SW 1271 (cell line): ENCODE data around the gene GAREM1.
"Not testable (repeated sequence)": the region's sequence is repeated elsewhere in the genome, so short reads cannot be mapped to it uniquely, and the experiment has no call there.

Experiments used
- DNase-seq, 2 experiments: peaks; one replicate each; lab custom pipeline; 2025; lab: John Stamatoyannopoulos, UW

Gene GAREM1

GRCh38 chr18:32470714-32471633 is at the start of gene GAREM1:
TSS of gene GAREM1 (minus strand) at chr18:32470882. CDS start at chr18:32470428, 454 bp downstream.
- DNase-seq, result peak; percentile 83 to 91

GRCh38 chr18:32511147-32511546 is 40.5 kb upstream of the GAREM1 start:
- DNase-seq, result no peak

- DNase-seq, result no peak
These were observed 38.4 kb upstream of the GAREM1 start for GRCh38 chr18:32509111-32509510.

DNA sequence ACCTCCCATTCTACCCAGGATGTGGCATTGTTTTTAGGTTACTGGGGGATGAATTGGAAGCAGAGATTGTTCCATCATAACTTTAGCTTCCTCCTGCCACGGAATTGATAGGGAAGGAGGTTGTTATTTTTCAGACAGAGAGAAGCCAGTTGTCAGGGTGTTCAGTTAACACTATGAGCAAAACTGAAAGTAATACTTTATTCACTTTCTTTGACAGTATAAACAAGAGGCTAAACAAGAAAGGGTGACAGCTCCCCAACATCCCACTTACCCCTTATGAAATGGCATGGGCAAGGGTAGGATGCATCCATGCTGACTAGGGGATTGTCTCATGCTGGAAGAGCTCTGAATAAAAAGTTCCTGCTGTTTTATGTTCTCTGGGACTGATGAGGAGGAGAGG is 36.4 kb upstream of the GAREM1 start:
- DNase-seq, result no peak

GRCh38 chr18:32502014-32502413 is 31.3 kb upstream of the GAREM1 start:
- DNase-seq, result no peak

GRCh38 chr18:32501242-32501641 is 30.6 kb upstream of the GAREM1 start:
- not testable (repeated sequence) for DNase-seq

- no peak for DNase-seq
These were observed 12.3 kb upstream of the GAREM1 start for GRCh38 chr18:32483002-32483401.

DNA sequence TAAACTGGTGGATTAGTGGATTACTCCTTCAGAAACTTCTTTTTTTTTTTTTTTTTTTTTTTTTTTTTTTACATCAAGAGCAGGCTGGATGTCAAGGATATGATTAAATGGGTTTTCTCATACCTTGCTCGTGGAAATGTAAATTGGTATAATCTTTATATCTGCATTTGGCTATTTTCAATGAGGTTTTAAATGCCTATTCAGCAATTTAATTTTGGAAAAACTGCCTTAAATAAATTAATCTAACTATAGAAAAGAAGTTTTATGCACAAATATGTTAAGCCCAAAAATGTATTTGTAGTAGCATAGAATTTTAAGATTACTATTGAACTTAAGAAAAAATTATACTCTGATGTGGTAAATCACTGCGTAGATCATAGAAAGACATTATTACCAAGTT is 11.4 kb upstream of the GAREM1 start:
- DNase-seq, result no peak

GRCh38 chr18:32480581-32480980 is 9.9 kb upstream of the GAREM1 start:
- no peak for DNase-seq

GRCh38 chr18:32478807-32479206 is 8.1 kb upstream of the GAREM1 start:
- DNase-seq, result no peak

- no peak for DNase-seq
These were observed 7.6 kb upstream of the GAREM1 start for GRCh38 chr18:32478317-32478716.

DNA sequence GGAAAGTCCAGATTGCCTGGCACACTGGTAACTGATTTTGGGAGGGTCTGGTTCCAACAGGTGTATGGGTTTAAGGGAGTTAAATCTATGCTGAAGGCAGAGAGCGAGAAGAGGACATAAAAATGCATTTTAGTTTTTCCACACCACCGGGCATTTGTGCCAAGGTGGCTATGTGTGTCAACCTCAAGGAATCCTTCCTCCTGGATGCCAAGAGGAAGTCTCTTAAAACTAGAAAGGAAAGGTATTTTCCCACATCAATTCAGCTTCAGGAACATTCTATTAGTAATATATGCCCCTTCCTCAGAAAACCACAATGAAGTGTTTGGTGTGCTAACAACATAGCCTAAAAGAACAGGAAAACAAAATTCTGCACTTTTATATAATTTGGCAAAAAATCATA is 5.4 kb upstream of the GAREM1 start:
- DNase-seq, result no peak

GRCh38 chr18:32475069-32475468 is 4.4 kb upstream of the GAREM1 start:
- DNase-seq, result not testable (repeated sequence)

DNA sequence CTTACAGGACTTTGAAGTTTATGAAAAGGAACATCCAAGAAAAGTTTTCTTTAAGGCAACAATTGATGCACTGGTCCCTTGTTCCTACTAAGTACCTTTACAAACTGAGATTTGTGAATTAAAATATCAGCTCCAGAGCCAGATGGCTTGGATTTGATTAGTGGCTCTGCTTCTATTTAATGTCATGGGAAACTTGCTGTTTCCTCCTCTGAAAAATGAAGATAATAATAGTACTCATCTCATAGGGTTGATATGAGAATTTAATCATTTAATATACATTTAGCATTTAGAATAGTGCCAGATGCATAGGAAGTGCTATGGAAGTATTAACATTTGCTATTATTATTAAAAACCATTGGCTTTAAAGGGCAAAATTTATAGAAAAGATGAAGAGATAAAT is 2.6 kb upstream of the GAREM1 start:
- DNase-seq, result no peak

DNA sequence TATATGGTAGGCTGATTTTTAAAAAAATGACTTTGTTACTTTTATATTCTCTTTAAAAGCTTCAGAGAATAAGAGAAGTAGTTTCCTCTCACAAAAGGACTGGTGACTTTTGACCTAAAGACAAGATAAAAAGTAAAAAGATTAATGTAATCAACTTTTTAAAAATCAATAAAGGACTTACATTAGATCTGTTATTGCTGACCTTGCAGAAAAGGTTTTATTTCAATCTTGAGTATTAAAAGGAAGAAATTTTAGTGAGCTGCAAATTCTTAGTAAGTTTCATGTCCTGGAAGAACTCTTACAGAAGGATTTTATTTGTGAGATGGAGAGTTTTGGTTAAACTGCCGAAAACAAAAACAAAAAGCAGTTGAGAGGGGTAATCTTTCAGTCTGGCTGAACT is 2.2 kb upstream of the GAREM1 start:
- no peak for DNase-seq

DNA sequence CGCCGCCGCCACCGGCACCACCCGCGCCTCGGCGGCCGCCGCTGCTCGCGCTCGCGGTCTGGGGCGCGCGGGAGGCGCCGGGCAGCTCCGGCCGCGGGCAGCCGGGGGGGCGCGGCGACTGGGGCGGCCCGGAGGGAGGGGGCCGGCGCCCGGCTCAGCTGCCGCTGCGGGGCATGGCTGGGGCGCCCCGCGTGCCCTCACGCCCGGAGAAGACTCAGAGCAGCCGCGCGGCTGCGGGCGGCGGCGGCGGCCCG is 295 bp downstream of the GAREM1 start:
- no peak for DNase-seq

DNA sequence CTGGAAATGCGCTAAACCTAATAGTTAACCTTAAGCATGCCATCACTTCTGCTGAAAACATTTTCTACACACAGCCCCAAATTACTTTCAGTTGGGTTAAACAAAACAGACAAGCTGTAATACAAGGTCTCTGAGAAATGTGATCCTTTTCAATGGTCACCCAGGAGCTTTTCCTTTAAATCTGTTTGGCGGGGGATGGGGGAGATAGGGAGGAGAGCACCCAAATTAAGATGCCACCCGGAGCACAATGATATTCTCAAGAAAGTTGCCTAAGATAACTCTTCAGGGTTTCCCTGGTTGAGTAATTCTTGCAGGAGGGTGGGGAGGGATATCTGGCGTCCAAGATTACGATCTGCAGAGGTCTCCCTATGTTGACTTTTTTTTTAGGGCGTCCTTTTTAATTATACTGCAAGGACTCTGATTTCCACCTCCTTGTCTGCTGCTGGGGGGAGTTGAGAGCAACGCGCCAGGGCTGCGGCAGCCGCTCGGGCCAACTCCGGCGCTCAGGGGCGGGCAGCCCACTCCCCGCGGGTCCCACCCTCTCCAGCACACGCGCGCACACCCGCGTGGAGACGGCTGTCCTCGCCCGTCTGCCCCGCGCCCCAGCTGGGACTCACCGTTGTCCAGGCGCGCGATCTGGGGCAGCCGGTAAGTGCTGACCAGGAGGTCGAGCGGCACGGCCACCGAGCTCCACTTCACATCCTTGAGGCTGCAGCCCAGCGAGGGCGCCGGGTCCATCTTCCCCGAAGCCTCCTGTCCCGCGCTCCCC is 807 bp downstream of the GAREM1 start:
- DNase-seq, result peak in 1 of 2 experiments; percentile 17

DNA sequence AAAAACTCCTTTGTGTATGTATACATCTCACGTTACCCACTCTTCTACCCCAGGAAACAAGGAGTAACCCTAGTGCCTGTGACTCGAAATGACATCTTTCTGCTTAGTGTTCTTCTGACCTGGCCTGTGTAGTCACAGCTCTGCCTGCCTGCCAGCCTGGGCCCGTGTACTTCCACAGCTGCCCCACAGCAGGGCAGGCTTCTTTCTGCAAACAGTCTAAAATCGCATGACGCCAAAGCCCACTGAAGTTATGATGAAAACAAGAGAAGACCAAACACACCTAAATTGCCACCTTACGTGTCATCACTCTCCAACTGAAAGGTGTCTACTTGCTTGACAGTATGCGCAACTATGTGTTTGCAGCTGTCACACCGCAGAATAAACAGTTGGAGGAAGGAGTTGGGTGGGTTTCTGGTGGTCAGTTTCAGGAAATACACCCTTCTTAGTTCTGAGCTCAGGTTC is 1.5 kb downstream of the GAREM1 start:
- DNase-seq, result peak in 1 of 2 experiments; percentile 34

GRCh38 chr18:32468147-32468845 is 2.4 kb downstream of the GAREM1 start:
- DNase-seq, result no peak

- DNase-seq, result no peak
These were observed 8.9 kb downstream of the GAREM1 start for GRCh38 chr18:32461709-32462272.

DNA sequence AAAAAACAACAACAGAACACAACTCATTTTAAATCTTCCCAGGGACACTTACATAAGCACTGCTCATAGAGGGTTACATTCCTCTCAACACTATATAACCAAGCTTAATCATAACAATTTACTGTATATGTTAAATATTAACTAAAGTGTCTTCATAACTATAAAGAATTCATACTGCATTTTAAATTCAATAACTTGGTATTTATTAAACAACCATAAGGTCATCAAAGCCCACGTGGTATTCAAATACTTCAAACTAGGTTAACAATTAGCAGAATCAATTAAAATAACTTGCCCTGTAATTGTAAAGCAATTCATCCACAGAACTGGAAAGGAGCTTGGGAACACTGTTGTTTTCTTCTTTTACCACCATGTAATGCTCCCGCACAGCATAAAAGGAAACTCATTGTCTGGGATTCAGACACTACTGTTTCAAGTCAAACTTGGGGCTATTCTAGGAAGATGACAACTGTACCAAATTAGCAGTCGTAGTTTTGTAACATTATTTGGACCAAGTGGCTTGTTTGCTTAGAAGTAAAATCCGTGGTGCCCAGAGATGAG is 10.4 kb downstream of the GAREM1 start:
- no peak for DNase-seq
